HG02973 (cell line): ENCODE data around the gene CAPG.
A peak's percentile ranks its signal among the peaks of the same experiment; 100 is the strongest.
"Not testable (repeated sequence)": the region's sequence is repeated elsewhere in the genome, so short reads cannot be mapped to it uniquely, and the experiment has no call there.

Experiments
- ATAC-seq: cut with Tn5 transposase; IDR thresholded peaks from one replicate; pipeline ENCODE4 v1.9.1; 2021; ENCODE audit warnings: moderate library complexity; ENCODE audit not compliant: unreplicated experiment

The CAPG gene

GRCh38 chr2:85367180-85367579 is 43.0 kb downstream of the CAPG start:
- no peak for ATAC-seq

GRCh38 chr2:85362653-85363387 is 47.3 kb downstream of the CAPG start:
- not testable (repeated sequence) for ATAC-seq

- no peak for ATAC-seq
Observed at GRCh38 chr2:85357736-85358135, 52.4 kb downstream of the CAPG start.

GRCh38 chr2:85356186-85356585 is 54.0 kb downstream of the CAPG start:
- ATAC-seq, result no peak

- no peak for ATAC-seq
Observed at GRCh38 chr2:85355521-85355920, 54.6 kb downstream of the CAPG start.

GRCh38 chr2:85355073-85355410 is 55.1 kb downstream of the CAPG start:
- ATAC-seq, result peak; percentile 7

GRCh38 chr2:85354286-85355072 is 55.7 kb downstream of the CAPG start, which contains the start of the genes ELMOD3 and RETSAT:
ELMOD3 (plus strand) TSS chr2:85354769; CDS start chr2:85357199, 2,430 bp downstream.
RETSAT (minus strand) TSS chr2:85354528; CDS start chr2:85354507, 21 bp downstream.
- ATAC-seq, result peak; percentile 94

GRCh38 chr2:85353876-85354285 is 56.3 kb downstream of the CAPG start:
- ATAC-seq, result no peak

- no peak for ATAC-seq
Observed at GRCh38 chr2:85347599-85347998, 62.6 kb downstream of the CAPG start.
